ENCODE results near the gene CSTF3.
A peak's percentile ranks its signal among the peaks of the same experiment; 100 is the strongest.

The CSTF3 gene

GRCh38 chr11:33044285-33044756 lies 117.0 kb downstream of the CSTF3 start:
- H3K4me3 ChIP-seq (ENCODE audit: low read depth, low read length) = no peak overlapping the region
- DNase-seq (ENCODE audit: low read depth) = no peak
- TF ChIP-seq CTCF (IDR thresholded peaks at IDR 0.05; ENCODE audit: control insufficient read depth, extremely low read depth, insufficient read depth) = no peak

GRCh38 chr11:33043221-33043830 lies 118.0 kb downstream of the CSTF3 start:
- H3K4me3 ChIP-seq (ENCODE audit: low read depth, low read length) = no peak overlapping the region
- no peak for TF ChIP-seq CTCF (IDR thresholded peaks at IDR 0.05; ENCODE audit: control insufficient read depth, extremely low read depth, insufficient read depth)
- no peak for DNase-seq (ENCODE audit: low read depth)

- no peak for DNase-seq (ENCODE audit: low read depth)
- H3K4me3 ChIP-seq (ENCODE audit: low read depth, low read length) = no peak overlapping the region
Observed at GRCh38 chr11:33040862-33041453, 120.3 kb downstream of the CSTF3 start.

GRCh38 chr11:33040033-33040861 lies 121.0 kb downstream of the CSTF3 start:
- TF ChIP-seq CTCF (IDR thresholded peaks at IDR 0.05; ENCODE audit: control insufficient read depth, extremely low read depth, insufficient read depth) = no peak
- no peak for DNase-seq (ENCODE audit: low read depth)
- peak overlapping the region; percentile 84 for H3K4me3 ChIP-seq (ENCODE audit: low read depth, low read length)

More at GRCh38 chr11:33040862-33041453, 120.3 kb downstream of the CSTF3 start:
- no peak for TF ChIP-seq CTCF (IDR thresholded peaks at IDR 0.05; ENCODE audit: control insufficient read depth, extremely low read depth, insufficient read depth)

GRCh38 chr11:33039274-33040032 lies 121.8 kb downstream of the CSTF3 start, which contains the start of gene TCP11L1:
TSS of gene TCP11L1 (plus strand) at chr11:33039572. CDS start at chr11:33043774, 4,202 bp downstream.
- peak; percentile 69 for DNase-seq (ENCODE audit: low read depth)
- peak within 1 kb of the TSS; percentile 84 for H3K4me3 ChIP-seq (ENCODE audit: low read depth, low read length)
- TF ChIP-seq CTCF (IDR thresholded peaks at IDR 0.05; ENCODE audit: control insufficient read depth, extremely low read depth, insufficient read depth) = no peak

GRCh38 chr11:33035011-33035410 lies 126.3 kb downstream of the CSTF3 start:
- H3K4me3 ChIP-seq (ENCODE audit: low read depth, low read length) = no peak overlapping the region
- no peak for TF ChIP-seq CTCF (IDR thresholded peaks at IDR 0.05; ENCODE audit: control insufficient read depth, extremely low read depth, insufficient read depth)
- DNase-seq (ENCODE audit: low read depth) = no peak
